ENCODE results near the gene CPNE7.

Gene CPNE7

DNA sequence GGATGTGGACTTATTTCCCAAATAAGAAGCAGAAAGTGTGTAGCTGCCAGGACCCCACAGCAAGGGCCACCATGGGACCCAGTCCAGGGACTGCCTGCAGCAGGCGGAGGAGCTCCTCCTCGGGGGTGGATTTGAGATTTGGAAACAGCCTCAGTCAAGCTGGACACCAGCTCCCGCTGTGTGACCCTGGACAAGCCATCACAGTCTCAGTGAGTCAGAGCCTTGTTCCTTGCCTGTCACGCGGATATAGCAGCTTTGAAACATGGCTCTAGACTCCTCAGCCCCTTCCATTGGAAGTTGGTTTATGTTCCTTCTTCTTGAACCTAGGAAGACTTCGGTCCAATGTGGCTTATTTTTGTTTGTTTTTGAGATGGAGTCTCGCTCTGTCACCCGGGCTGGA, 25.4 kb downstream of the CPNE7 start:
- in situ Hi-C loops (cut with HindIII; ENCODE audit: low sequenced_read_pairs): no loop called here

DNA sequence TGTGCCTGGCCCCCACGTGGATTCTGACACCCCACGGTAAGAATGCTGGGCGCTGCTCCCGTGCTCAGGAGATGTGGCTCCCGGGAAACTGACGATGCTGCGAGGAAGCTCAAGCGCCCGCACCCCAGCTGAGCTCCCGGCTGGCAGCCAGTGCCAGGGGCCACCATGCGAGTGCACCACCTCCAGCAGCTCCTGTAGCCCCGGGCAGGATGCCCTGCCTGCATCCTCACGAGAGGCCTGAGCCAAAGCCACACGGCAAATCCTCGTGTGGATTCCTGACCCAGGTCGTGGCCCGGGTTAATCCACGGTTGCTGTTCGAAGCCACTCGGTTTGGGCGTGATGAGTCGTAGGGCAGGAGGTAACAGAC, 26.3 kb downstream of the CPNE7 start:
- in situ Hi-C loops (cut with HindIII; ENCODE audit: low sequenced_read_pairs): no loop called here

DNA sequence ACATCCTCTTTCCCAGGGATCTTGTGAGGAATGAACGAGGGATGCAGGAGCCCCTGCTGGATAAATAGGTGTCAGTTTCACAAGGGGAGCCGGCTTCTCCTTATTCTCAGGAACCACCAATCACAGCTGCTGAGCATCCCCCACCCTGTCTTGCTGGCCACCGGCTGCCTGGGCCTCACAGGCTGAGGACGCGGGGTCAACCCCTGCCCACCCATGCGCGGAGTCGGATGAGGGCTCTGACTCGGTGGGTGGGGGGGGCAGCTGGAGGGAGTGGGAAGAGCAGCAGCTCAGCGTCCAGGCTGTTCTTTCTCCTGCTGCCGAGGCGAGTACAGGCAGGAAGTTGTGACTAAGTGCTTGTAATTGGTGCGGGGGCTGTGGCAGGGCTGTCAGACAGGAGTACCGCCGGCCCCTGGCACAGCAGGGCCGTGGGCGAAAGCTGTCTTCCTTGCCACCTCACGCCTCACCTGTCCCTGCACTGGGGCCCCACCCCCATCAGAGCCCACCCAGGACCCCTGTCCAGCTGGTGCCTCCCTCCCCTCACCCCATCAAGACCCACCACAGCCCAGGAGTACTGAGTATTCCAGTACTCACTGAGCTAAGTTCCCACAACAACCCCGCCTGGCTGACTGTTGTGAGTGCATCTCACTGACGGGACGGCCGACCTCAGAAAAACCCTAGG, 26.9 kb downstream of the CPNE7 start:
- in situ Hi-C loops (cut with HindIII; ENCODE audit: low sequenced_read_pairs): no loop called here

DNA sequence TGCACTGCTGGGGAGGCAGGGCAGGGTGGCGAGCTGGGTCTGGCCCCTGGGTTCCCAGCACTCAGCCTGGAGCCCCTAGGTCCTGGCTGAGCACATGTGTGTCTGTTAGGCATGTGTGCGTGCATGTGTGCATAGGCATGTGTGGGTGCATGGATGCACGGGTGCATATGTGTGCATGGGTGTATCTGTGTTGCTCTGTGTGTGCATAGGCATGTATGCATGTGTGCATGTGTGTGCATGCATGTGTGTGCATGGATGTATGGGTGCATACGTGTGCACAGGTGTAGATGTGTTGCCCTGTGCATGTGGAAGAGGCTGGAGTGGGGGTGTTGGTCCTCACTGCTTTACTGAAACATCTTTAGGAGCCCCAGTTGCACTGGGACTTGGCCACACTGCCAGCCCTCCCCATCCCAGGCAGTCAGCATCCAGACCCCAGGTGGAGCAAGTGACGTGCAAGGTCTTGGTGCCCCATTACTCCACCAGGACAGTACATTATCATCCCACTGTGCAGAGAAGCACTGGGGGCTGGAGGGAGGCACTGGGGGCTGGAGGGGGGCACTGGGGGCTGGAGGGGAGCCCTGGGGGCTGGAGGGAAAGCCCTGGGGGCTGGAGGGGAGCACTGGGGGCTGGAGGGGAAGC, 27.5 kb downstream of the CPNE7 start:
- in situ Hi-C loops (cut with HindIII; ENCODE audit: low sequenced_read_pairs): no loop called here

- in situ Hi-C loops (cut with HindIII; ENCODE audit: low sequenced_read_pairs): no loop called here
These were observed 29.2 kb downstream of the CPNE7 start for GRCh38 chr16:89604764-89605163.

- in situ Hi-C loops (cut with HindIII; ENCODE audit: low sequenced_read_pairs): no loop called here
These were observed 29.8 kb downstream of the CPNE7 start for GRCh38 chr16:89605186-89605970.

DNA sequence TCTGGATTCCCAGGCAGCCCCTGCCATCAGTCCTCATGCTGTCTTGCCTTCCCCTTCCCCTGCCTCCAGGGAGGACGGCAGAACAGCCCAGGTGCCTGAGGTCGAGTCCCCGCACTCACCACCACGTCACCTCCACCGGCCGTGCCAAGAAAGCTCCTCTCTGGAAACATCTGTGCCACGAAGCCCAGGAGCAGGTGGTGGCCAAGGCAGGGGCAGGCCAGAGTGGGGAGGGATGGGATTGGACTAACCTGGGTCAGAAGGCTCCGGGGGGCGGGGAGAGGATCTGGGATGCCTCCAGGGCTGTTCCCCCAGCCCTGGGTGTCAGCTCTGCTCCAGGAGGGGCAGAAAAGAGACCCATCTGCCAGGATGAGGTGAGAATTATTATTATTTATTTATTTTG, 30.4 kb downstream of the CPNE7 start:
- in situ Hi-C loops (cut with HindIII; ENCODE audit: low sequenced_read_pairs): no loop called here

DNA sequence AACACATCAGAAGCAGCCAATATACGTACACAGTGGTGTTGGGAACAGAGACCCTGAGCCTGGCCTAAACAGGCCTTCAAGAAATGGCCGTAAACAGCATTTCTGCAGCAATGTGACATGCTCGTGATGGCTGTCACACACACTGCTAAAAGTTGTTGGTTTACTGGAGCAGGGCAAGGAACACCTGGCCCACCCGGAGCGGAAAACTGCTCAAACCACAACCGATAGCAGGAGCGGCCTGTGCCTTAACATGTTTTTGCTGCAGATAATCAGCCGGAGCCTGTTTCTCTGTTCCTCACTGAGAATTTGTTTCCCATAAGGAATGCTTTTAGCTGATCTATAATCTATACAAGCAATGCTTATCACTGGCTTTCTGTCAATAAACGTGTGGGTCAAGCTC, 31.9 kb downstream of the CPNE7 start:
- in situ Hi-C loops (cut with HindIII; ENCODE audit: low sequenced_read_pairs): no loop called here

DNA sequence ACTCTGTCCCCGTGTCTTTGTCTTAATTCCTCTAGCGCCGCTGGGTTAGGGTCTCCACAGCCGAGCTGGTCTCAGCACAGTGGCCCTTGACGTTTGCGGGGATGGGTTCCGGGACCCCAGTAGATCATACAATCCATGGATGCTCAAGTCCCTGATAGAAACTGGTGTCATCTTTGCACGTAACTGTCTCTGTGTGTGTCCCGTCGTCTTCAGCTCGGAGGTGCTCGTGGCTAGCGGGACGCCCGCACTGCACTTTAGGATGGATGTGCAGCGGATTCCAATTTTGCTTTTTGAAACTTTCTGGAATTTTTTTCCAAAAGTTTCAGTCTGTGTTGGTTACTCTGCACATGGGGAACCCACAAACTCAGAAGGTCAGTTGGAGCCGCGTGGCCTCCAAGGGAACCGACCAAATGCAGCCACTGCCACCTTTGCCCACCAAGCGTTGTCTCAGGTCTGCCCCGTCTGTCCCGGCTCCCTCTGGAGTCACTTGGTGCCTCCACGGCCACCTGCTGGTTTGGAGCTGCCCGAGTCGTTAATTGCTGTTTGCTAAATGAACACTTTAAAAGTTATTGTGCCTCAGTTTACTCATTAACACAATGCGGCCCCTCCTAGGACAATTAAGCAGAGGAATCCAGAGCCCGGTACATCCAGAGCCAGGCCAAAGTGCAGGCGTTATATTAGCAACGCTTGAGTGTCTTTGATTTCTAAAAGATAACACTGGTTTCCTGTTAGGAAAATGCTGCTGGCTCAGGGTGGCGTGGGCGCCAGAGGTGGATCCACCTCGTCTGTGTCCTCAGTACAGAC, 32.6 kb downstream of the CPNE7 start:
- in situ Hi-C loops (cut with HindIII; ENCODE audit: low sequenced_read_pairs): no loop called here

DNA sequence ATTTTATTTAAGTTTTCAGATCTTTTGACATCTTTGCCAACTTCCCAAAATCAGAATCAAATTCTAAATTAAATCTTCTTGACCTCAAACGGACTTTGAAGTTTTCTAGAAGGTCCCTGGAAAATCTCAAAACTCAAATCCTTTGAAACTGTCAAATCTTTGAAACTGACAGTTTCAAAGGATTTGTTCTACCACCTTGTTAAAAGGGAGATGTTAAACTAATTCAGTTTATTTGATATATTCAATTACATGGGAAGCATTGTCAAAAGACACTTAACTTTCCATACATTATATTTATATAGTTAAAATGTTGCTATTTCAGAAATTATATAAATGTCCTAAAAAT, 34.5 kb downstream of the CPNE7 start:
- in situ Hi-C loops (cut with HindIII; ENCODE audit: low sequenced_read_pairs): no loop called here

DNA sequence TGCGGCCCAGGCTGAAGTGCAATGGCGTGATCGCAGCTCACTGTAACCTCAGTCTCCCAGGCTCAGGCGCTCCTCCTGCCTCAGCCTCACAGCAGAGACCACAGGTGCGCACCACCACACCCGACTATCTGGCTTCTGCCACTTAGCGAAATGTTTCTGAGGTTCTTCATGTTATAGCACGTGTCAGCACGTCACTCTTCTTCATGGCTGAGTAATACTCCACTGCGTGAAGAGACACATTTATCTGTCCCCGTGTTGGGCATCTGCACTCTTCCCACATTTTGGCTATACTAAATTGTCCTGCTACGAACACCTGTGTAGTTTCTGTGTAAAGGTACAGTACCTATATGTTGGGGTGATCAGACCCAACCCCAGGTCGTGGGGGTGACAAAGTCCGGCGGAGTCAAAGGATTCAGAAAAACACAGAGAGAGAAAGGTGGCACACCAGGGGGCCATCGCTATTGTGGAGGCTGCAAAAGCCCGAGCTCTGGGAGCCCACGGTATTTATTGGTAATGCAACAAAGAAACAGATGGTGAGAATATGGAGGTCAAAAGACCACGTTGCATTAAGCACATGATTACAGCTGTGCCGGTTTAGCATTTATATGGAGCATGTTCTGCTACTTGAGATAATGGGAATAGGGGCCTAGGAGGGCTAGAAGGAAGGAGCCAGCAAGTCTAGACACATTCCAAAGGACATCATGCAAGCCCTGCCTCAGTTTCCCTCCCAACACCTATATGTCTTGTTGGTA, 37.0 kb downstream of the CPNE7 start:
- in situ Hi-C loops (cut with HindIII; ENCODE audit: low sequenced_read_pairs): no loop called here

DNA sequence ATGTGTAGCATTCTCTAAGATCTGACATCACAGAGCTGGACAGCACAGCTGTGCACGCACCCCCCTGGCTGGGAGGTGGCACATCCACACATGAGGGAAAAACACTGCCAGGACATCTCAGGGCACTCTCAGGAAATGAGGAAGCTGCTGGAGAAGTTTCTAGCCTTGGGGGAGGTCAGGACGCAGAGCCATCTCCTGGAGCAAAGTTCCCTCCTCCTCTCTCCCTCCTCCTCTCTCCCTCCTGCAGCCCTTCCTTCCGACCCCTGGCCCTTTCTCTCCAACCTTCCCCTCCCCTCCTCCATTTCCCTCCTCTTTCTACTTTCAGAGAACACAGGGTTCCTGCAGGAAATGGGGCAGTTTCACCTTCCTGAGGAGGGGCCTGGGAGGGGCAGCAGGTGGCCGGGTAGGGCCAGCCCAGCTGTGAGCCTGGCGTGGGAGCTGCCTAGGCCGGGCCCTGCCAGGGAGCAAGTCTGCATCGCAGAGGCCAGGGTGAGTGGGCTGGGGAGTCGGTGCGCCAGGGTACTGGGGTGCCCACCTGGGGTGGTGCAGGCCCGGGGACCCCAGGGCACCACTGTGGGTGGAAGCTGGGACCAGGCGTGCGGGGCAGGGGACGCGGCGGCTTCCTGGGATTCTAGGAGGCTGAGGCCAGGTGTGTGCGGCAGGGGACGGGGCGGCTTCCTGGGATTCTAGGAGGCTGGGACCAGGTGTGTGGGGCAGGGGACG, 37.8 kb downstream of the CPNE7 start, which contains the start of gene DPEP1:
Gene DPEP1, plus strand, starts transcription at position 412 of the 723 bp plus-strand sequence. CDS start 16,769 bp downstream, outside the sequence.
- in situ Hi-C loops (cut with HindIII; ENCODE audit: low sequenced_read_pairs): no loop called here

GRCh38 chr16:89613954-89614459, 38.4 kb downstream of the CPNE7 start:
- in situ Hi-C loops (cut with HindIII; ENCODE audit: low sequenced_read_pairs): no loop called here

GRCh38 chr16:89615176-89615575, 39.6 kb downstream of the CPNE7 start:
- in situ Hi-C loops (cut with HindIII; ENCODE audit: low sequenced_read_pairs): no loop called here

DNA sequence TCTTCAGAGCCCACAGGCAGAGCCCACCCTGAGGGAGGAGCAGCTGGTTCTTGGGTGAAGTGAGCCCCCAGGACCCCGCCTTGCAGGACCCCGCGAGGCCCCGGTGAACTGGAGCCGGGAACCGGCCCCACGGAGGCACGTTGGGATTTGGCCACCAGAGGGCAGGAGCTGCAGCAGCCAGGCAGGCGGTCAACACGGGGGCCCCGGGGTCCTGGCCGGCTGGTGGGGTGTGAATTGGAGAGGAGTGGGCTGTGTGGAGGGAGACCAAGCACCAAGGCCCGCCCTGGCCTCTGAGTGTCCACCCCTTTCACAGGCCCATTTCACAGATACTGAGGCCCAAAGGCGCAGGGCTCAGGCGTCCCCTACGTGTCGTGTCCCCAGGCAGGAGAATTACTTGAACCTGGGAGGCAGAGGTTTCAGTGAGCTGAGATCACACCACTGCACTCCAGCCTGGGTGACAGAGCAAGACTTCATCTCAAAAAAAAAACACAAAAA, 40.1 kb downstream of the CPNE7 start:
- in situ Hi-C loops (cut with HindIII; ENCODE audit: low sequenced_read_pairs): no loop called here

- in situ Hi-C loops (cut with HindIII; ENCODE audit: low sequenced_read_pairs): no loop called here
These were observed 41.1 kb downstream of the CPNE7 start for GRCh38 chr16:89616623-89617022.

DNA sequence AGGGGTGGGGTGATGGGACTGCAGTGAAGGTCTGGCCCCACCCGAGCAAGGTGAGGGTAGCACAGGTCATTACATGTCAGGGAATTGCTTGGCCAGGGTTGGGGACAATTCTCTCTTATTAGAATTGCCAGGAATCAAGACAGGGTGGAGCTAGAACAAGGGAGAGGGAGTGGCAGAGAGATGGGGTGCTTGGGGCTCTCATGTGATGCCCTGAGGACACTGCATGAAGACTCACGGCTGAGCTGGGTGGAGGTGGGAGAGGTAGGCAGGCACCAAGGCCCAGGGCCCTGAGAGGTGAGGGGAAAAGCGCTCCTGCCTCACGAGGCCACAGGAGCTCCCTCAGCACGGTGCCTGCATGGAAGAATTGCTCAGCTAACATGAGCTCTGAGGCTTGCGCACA, 41.5 kb downstream of the CPNE7 start:
- in situ Hi-C loops (cut with HindIII; ENCODE audit: low sequenced_read_pairs): no loop called here

GRCh38 chr16:89618109-89618998, 42.8 kb downstream of the CPNE7 start:
- in situ Hi-C loops (cut with HindIII; ENCODE audit: low sequenced_read_pairs): no loop called here

- in situ Hi-C loops (cut with HindIII; ENCODE audit: low sequenced_read_pairs): no loop called here
These were observed 44.3 kb downstream of the CPNE7 start for GRCh38 chr16:89619840-89620239.
